ENCODE results near the gene GPR55.

Gene GPR55

GRCh38 chr2:230919681-230920080 is 5.4 kb downstream of the GPR55 start:
- H3K4me3 ChIP-seq (ENCODE audit: low read depth, low read length): no peak overlapping the region

DNA sequence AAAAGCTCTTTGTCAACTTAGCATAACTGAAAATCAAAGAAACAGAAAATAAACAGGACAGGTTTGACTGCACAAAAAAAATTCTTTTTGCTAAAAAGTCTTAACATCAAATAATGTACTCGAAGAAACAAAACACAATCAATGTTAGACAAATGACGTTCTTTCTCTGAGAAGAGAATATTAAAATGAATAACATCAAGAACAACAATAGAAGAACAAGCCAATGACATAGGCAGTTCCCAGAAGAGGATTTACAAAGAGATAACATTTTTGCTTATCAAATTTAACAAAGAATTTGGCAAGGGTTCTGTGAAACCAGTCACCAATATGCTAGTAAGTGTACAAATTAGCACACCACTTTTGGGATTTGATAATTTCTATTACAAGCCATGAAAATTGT is 5.8 kb downstream of the GPR55 start:
- no peak overlapping the region for H3K4me3 ChIP-seq (ENCODE audit: low read depth, low read length)

DNA sequence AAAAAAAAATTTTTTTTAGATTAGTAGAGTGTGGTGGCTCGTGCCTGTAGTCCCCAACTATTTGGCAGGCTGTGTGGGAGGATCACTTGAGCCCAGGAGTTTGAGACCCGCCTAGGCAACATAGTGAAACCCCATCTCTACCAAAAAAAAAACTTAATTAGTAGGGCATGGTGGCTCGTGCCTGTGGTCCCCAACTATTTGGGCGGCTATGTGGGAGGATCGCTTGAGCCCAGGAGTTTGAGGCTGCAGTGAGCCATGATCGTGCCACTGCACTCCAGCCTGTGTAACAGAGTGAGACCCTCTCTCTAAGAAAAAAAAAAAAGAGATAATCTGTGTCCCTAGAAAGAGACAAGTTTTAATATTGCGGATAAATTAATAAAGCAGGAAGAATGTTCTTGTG is 8.8 kb downstream of the GPR55 start:
- no peak overlapping the region for H3K4me3 ChIP-seq (ENCODE audit: low read depth, low read length)

DNA sequence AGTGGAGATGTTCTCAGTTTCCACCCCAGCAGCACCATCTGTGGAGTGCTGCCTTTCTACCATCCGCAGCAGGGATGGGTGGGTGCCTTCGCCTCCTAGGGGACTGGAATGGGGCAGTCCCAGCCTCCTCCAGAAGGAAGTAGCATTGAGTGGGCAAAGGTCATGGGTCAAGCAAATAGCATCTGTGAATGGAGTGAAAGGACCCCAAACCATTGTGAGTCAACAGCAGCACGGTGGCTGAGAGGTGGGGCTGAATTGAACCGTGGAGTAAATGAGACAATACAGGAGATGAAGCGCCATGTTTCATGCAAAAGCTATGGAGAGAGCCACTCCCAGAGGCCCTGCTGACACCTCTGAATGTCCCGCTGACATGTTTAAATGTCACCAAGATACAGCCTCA is 9.7 kb downstream of the GPR55 start:
- no peak overlapping the region for H3K4me3 ChIP-seq (ENCODE audit: low read depth, low read length)

- H3K4me3 ChIP-seq (ENCODE audit: low read depth, low read length): no peak overlapping the region
These were observed 10.2 kb downstream of the GPR55 start for GRCh38 chr2:230914886-230915285.

- no peak overlapping the region for H3K4me3 ChIP-seq (ENCODE audit: low read depth, low read length)
These were observed 11.5 kb downstream of the GPR55 start for GRCh38 chr2:230913406-230914143.

- H3K4me3 ChIP-seq (ENCODE audit: low read depth, low read length): no peak overlapping the region
These were observed 12.3 kb downstream of the GPR55 start for GRCh38 chr2:230912724-230913123.

- H3K4me3 ChIP-seq (ENCODE audit: low read depth, low read length): no peak overlapping the region
These were observed 13.0 kb downstream of the GPR55 start for GRCh38 chr2:230912046-230912445.

DNA sequence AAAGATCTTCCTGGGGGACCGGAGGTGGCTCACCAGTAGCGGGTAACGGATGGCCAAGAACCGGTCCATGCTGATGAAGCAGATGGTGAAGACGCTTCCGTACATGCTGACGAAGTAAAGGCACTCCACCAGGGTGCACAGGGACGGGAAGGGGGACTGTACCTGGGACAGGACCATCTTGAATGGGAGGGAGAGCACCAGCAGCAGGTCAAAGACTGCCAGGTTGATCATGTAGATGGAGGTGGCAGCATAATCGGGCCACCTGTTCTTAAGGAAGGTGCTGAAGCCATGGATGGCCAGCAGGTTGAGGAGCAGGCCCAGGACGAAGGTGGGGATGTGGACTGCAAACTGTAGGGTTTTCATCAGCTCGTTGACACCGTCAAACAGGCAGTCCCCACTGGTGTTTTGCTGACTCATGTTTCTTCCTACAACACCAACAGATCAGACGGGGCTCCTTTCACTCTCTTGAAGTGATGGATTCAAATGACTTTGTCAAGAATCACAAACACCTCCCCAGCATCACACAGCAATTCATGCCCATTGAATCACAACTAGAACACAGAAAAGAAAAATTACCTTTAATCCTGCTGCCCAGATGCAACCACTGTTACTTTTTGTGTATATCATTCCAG is 14.4 kb downstream of the GPR55 start:
- no peak overlapping the region for H3K4me3 ChIP-seq (ENCODE audit: low read depth, low read length)

DNA sequence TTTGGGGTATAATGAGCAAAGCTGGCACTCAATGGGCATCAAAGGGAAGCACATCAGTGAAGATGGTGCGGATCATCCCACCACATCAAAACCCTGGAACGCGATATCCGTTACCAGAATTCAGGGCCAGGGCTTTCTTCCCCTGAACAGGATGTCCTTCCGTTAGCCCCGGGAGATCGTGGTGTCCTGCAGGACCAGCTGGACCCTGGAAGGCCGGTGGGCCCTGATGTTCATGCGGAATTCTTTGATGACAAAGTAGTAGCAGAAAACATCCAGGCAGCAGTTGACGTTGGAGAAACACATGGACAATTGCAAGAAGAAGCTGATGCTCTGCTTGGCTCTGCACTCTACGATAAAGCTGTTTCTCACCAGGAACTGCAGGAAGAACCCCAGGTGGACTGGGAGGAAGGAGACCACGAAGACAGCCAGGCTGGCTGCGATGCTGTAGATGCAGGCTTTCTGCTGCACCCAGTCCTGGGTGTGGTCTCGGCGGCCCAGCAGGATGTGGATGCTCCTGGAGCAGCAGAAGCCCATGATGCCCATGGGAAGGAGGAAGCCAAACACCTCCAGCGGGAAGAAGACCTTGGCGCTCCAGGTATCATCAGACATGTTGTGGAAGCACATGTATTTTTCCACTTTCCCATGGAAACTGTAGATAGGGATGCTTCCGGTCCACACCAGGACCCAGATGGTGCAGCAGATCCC is 15.0 kb downstream of the GPR55 start:
- H3K4me3 ChIP-seq (ENCODE audit: low read depth, low read length): no peak overlapping the region

GRCh38 chr2:230908595-230909191 is 16.3 kb downstream of the GPR55 start:
- H3K4me3 ChIP-seq (ENCODE audit: low read depth, low read length): no peak overlapping the region

GRCh38 chr2:230908092-230908594 is 16.9 kb downstream of the GPR55 start:
- no peak overlapping the region for H3K4me3 ChIP-seq (ENCODE audit: low read depth, low read length)

GRCh38 chr2:230907361-230908091 is 17.5 kb downstream of the GPR55 start:
- H3K4me3 ChIP-seq (ENCODE audit: low read depth, low read length): no peak overlapping the region

DNA sequence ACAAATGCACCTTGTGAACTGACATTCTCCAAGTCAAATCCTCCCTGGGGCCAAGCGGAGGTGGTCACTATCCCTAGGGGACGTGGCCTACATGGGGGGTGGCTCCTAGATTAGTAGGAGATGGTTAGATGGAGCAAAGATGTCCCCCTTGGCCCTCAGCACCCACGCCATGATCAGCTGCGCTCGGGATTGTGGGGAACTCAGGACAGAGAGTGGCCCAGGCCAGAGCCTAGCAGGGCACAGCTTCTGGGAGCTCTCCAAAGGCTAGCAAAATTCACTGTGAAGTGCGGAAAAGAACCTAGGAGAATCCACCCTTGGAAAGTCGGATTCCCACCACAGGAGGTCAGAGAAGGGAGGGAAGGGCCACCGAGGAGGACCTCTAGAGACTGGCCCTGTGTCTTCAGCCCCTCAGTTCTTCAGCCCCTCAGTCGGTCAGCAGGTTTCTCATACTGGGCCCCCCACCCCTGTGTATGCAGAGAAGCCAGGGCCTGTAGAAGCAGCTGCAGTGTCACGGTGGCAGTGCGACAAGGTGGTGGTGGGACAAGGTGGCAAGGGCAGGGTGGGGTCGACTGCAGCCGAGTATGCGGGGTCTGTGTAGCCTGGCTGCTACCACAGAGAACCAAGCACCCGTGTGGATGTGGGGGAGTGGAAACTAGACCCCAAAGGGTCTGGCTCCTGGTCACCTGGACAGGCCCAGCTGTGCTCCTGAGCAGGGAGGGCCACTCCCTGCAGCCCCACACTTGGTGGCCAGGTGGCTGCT is 18.4 kb downstream of the GPR55 start:
- H3K4me3 ChIP-seq (ENCODE audit: low read depth, low read length): no peak overlapping the region

- no peak overlapping the region for H3K4me3 ChIP-seq (ENCODE audit: low read depth, low read length)
These were observed 19.3 kb downstream of the GPR55 start for GRCh38 chr2:230905448-230906421.

DNA sequence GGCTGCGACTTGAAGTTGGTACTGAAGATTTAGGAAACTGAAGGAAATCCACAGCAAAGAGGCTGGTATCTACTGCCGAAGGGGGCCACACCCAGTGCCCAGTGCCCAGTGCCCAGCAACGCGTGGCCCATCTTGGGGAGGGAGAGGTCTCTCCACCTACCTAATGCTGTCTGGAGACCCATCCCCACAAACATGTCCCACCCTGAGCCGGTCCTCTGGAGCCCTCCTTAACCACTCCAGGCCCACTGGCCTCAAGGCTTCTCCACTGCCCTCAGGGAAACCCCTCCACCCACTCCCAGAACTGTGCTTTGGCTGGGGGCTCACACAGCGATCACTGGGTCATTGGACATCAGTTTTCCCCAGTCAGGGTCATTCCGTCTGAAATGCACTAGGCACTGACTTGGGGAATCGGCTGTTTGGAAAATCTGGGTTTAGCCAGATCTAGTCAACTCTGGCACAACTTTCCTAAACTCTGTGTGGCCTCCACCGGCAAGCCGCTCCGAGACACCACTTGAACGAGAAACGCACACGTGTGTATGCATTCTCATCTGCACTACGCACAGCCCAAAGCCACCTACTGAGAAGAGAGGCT is 20.1 kb downstream of the GPR55 start:
- no peak overlapping the region for H3K4me3 ChIP-seq (ENCODE audit: low read depth, low read length)

GRCh38 chr2:230903231-230904150 is 21.6 kb downstream of the GPR55 start:
- H3K4me3 ChIP-seq (ENCODE audit: low read depth, low read length): no peak overlapping the region

Data from iPS-11a (cell line).